SW 1271 (cell line): Measurements from ENCODE around the gene P3H4.
A peak's percentile ranks its signal among the peaks of the same experiment; 100 is the strongest.
"Not testable (repeated sequence)": the region's sequence is repeated elsewhere in the genome, so short reads cannot be mapped to it uniquely, and the experiment has no call there.

Experiments
- DNase-seq, 2 experiments: peaks; one replicate each; lab custom pipeline; 2025; lab: John Stamatoyannopoulos, UW

Gene P3H4

GRCh38 chr17:41794540-41794975 is 17.2 kb downstream of the P3H4 start:
- no peak for DNase-seq

- no peak for DNase-seq
Observed at GRCh38 chr17:41793784-41794539, 17.8 kb downstream of the P3H4 start.

GRCh38 chr17:41792845-41793783 is 18.6 kb downstream of the P3H4 start:
- peak; percentile 62 to 84 for DNase-seq

- DNase-seq = no peak
Observed at GRCh38 chr17:41787021-41787418, 24.7 kb downstream of the P3H4 start.

GRCh38 chr17:41786227-41787020 is 25.3 kb downstream of the P3H4 start, which contains the start of gene JUP:
TSS of gene JUP (minus strand) at chr17:41786711. CDS start at chr17:41771854, 14,857 bp downstream.
- DNase-seq = peak; percentile 91 to 97

GRCh38 chr17:41785859-41786226 is 25.9 kb downstream of the P3H4 start:
- DNase-seq = no peak

- no peak for DNase-seq
Observed at GRCh38 chr17:41785091-41785858, 26.5 kb downstream of the P3H4 start.

GRCh38 chr17:41784207-41784744 is 27.5 kb downstream of the P3H4 start:
- DNase-seq = no peak

GRCh38 chr17:41782142-41782541 is 29.6 kb downstream of the P3H4 start:
- no peak for DNase-seq

- DNase-seq = no peak
Observed at GRCh38 chr17:41781404-41782110, 30.2 kb downstream of the P3H4 start.

GRCh38 chr17:41779954-41780353 is 31.8 kb downstream of the P3H4 start:
- no peak for DNase-seq

- DNase-seq = no peak
Observed at GRCh38 chr17:41777574-41778188, 34.1 kb downstream of the P3H4 start.

- peak in 1 of 2 experiments; percentile 7 for DNase-seq
Observed at GRCh38 chr17:41777157-41777573, 34.6 kb downstream of the P3H4 start.

- DNase-seq = not testable (repeated sequence)
Observed at GRCh38 chr17:41776262-41776900, 35.4 kb downstream of the P3H4 start.

GRCh38 chr17:41775394-41776226 is 36.1 kb downstream of the P3H4 start:
- DNase-seq = no peak

- DNase-seq = no peak
Observed at GRCh38 chr17:41773731-41774193, 38.0 kb downstream of the P3H4 start.

- DNase-seq = no peak
Observed at GRCh38 chr17:41773190-41773588, 38.6 kb downstream of the P3H4 start.

- no peak for DNase-seq
Observed at GRCh38 chr17:41772586-41773189, 39.1 kb downstream of the P3H4 start.
